GM19468 (cell line): ENCODE results near the gene OR4A16.

Experiments used
- ATAC-seq: cut with Tn5 transposase; IDR thresholded peaks from one replicate; pipeline ENCODE4 v1.9.1; 2021; ENCODE audit warnings: mild to moderate bottlenecking, moderate library complexity, moderate number of reproducible peaks; ENCODE audit not compliant: unreplicated experiment; ENCODE audit errors: extremely low read depth

The OR4A16 gene

DNA sequence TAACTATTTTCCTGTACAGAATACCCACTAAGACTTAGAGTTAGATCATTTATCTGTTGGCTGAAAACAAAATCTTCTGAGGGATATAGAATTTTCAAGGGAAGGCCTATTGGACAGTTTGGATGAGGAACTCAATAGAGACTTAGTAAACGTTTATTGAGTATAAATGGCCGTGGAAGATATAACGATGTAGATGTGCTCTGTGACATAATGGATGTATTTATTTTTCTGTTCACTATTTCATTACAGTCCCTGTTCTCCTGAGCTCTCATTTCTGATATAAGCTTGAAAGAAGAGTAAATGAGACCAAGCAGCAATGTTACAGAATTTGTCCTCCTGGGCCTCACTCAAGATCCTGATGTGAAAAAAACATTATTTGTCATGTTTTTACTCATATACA is at the start of gene OR4A16:
TSS of gene OR4A16 (plus strand) at position 301 of the 400 bp plus-strand sequence. CDS start at position 301, 0 bp downstream.
- no peak for ATAC-seq

- no peak for ATAC-seq
Observed at GRCh38 chr11:55324500-55324899, 18.5 kb upstream of the OR4A16 start.

DNA sequence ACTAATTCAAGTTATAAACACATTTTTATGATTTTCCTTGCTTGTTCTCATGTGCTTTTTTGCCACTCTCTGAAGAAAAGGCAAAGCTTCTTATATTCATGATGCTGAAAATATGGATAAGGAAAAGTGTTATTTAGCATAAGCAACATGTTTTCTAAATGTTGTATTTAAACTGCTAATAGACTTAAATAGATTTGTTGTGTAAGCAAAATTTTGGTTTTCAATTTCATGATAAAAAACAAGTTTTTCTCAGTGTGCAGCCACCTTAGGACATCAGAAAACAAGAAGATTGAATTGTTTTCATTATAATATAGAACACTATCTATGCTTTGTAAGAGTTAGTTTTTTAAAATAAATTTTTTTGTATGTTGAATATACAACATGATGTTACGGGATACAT is 2.3 kb downstream of the OR4A16 start:
- no peak for ATAC-seq

DNA sequence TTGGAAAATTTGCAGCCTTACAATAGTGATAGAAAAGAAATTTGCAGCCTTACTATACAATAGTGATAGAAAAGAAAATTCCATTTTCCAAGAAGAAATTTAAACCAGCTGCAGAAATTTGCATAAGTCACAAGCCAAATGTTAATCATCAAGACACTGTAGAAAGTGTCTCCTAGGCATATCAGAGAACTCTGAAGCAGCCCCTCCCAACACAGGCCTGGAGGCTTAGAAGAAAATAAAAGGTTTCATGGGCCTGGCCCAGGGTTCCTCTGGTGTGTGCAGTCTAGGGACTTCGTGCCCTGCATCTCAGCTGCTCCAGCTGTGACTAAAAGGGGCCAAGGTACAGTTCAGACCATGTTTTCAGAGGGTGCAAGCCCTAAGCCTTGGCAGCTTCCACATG is 6.0 kb downstream of the OR4A16 start:
- no peak for ATAC-seq

GRCh38 chr11:55357560-55358184 is 14.7 kb downstream of the OR4A16 start:
- no peak for ATAC-seq

- no peak for ATAC-seq
Observed at GRCh38 chr11:55367674-55368073, 24.7 kb downstream of the OR4A16 start, which contains the start of gene OR4A15. TSS of gene OR4A15 (plus strand) at chr11:55367974. CDS start at chr11:55367974, 0 bp downstream.
